ENCODE data around the gene PRDM16.
A peak's percentile ranks its signal among the peaks of the same experiment; 100 is the strongest.

The PRDM16 gene

DNA sequence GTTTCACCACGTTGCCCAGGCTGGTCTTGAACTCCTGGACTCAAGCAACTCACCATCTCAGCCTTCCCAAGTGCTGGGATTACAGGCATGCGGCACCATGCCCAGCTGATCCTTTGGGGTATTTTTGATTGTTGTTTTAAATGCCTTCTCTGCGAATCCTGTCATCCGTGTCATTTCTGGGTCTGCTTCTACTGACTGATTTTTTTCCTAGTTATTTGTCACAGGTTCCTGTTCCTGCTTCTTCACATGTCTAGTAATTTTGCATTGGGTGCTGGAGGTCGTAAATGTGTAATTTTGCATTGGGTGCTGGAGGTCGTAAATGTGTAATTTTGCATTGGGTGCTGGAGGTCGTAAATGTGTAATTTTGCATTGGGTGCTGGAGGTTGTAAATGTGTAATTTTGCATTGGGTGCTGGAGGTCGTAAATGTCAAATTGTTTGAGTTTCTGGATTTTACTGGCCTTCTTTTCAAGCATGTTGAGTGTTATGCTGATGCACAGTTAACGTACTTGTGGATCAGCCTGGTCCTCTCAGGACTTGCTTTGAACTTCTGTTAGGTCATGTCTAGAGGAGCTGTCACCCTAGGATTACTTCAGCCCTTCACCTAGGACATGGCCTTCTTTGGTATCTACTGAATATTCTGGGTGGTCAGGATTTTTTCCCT, 381.3 kb downstream of the PRDM16 start:
- DNase-seq = no peak

DNA sequence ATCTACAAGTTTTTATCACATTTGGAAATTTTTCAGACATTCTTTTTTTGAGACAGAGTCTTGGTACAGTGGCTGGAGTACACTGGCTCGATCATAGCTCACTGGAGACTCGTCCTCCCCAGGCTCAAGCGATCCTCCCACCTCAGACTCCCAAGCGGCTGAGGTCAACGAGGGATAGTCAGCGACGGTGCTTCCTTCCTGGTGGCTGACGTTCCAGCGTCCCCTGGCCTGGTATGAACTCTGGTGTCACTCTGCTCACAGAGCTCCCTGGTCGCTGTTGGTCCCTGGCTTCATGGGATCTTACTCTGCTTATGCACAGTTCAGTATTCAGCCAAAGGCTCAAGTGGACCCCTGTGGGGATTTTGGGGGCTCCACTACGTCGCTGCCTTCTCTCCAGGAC, 382.0 kb downstream of the PRDM16 start:
- DNase-seq = no peak

DNA sequence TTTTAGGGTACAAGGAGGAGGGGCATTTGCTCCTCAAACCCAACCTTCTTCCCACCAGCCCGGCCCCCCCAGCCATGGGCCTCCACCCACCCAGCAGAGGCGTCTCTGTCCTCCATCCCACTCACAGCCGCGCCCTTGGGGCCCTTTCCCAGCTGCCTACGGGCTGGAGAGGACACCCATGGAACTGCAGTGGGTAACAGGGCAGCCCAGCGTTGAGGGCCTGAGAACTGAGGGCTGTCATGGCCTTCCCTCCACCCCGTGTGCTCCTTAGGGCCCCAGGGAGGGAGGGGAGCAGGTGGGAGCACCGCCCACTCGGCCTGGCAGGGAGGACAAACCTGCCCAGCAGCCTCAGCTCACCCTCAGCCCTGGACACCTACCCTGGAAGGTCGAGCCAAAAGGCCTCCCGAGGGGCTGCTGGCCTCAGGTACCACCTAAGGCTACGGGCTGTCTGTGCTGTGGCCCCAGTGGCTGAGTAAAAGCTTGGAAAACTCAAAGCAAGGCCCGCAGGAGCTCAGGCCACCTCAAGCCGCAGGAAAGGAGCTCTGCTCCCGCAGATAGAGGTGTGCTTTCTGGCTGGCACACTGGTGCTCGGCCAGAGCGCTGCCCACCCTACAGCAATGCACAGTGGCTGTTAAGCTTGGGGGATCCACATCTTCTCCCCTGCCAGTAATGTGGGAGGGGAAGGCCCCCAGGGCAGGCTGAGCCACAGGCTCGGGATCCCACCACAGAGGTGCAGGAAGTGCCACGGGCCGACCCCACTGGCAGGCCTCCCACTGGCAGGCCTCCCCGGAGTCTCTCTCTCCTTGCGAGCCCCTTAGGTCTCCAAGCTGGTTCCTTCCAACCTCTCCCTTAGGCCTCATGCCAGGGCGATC, 383.2 kb downstream of the PRDM16 start:
- DNase-seq = no peak

DNA sequence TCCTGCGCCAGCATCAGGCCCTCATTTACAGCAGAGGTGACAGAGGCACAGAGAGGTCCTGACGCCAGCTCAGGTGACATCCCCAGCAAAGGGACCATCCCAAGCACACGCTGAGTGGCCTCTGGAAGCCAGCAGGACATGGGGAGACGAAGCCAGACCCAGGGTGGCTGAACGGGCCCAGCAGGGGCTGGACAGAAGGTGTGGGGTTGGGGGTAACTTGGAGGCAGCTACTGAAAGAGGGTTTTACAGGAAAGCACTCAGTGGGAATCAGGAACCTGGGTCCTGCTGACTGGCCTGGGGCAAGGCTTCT, 383.8 kb downstream of the PRDM16 start:
- no peak for DNase-seq

DNA sequence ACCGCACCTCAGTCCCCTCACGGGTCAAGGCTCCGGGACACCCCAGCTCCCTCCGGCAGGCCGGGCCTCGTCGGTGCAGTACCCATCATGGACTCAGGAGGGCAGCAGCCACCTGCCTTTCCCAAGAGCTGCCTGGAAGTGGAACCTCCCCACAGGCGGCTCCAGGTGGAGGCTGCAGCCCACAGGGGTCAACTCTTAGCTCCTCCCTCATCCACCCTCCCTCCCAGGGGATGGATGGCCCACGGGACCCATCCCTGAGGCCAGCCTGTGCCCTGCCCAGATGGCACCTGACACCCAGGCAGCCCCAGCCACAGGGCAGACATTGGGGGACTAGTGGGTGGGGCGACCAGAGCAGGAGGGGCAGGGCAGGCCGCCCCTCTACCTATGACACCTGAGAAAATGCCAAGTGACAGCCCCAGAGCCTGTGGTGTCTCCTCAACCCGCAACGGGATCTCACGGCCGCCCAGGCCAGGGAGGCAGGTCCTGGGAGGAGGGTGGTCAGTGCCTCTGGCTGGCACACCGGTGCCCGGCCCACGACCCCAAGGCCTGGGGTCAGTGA, 384.3 kb downstream of the PRDM16 start:
- DNase-seq = peak; percentile 45

DNA sequence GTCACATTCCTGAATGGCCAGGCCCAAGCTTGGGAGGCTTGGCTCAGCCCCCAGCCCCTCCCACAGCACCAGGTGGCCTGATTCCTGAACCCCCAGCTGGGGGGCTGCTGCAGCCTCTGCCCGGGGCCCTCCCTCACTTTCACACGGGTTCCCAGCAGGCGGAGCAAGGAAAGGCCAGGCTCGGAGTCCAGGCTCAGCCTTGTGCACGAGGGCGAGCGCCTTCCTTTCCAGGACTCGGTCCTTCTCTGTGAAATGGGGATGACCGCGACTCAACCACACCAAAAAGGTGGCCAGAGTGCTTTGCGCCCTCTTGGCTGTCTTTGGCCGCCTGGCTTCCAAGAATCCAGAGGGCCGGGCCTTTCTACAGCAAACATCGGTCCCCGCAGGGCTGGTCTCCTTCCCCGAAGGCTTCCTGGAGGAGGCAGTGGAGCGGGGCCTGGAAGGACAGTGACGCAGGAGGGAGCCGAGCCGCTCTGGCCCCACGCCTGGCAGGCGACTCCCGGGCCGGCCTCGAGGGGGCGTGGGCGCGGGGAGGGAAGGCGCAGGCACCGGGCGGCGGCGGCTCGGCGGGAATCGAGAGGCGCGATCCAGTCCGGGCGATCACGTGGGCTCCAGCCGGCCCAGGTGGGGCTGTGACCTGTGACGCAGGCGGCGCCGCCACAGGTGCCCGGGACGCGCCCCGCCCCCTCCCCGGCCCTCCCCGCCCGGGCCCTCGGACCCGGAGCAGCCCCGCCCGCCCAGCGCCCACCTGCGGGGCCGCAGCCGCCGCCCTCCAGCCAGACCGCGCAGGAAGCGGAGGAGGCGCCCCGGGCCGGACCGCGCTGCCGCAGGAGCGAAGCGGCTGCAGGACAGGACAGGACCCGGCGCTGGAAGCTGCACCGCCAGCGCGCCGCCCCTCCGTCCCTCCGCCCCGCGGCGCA, 385.1 kb downstream of the PRDM16 start, which contains the start of gene ARHGEF16:
Gene ARHGEF16, plus strand, starts transcription at position 775 of the 920 bp plus-strand sequence. CDS start 8,420 bp downstream, outside the sequence.
- peak; percentile 89 for DNase-seq

DNA sequence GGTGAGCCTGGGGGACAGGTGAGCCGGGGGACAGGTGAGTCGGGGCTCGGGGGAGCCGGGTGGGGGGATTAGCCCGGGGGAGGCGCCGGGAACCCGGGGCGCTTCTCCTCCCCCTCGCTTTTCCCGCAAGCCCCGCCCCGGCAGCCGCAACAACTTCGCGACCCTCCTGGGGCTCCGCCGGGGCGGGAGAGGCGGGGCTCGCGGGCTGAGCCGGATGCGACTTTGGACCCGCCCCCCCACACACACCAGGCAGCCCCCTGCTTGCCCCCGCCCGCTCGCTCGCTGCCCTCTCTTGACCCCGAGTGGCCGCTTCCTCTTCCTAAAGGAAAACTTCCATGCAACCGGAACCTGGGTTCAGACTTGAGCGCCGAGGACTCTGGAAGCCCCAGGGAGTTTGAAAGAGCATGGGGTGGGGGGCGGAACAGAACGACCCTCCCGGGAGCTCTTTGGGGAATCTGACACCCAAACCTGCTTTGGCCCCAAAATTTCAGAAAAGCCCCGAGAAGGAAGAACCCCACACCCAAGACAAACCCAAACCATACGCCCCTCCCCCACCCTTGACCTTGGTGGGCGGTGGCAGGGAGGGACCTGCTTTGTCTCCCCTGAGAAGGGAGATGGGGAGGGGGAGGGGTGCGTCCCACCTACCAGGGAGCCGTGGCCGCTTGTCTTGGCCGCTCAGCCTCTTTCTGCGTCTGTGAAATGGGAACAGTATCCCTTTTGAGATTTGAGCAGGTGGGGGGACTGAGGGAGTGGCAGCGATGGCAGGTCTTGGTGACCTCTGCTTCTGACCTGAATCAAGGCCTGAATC, 386.0 kb downstream of the PRDM16 start:
- peak; percentile 42 for DNase-seq

DNA sequence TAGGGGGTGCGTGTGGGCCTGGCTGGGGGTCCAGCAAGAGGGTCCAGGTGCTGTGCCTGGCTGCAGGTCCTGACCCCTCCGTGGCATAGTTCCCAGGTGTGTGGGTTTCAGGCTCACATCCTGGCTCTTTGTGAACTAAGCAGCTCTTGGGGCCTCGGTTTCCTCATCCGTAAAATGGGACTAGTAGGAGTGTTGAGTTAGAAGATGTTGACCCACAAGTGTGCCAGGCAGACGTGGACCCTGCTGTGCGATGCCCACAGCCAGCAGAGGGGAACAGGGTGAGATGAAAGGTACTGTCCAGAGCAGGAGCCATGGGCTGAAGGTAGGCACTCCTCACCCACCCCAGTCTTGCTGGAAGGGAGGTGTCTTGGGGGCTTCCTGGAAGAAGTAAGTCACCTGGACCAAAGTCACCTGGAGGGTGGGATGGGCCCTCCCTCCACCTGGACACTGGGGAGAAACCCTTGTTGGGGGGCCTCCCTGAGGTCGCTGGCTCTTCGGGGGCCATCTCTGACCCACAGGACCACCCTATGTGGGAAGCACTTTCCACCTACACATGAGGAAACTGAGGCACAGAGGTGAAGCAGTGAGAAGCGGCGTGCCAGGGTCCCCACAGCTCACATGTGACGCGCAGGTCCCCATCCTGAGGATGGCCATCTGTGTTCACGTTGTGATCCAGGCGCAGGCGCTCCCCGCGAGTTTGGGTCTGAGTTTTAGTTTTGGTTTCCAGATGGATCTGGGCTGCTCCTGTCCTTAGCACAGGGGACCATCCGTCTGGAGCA, 386.9 kb downstream of the PRDM16 start:
- no peak for DNase-seq

DNA sequence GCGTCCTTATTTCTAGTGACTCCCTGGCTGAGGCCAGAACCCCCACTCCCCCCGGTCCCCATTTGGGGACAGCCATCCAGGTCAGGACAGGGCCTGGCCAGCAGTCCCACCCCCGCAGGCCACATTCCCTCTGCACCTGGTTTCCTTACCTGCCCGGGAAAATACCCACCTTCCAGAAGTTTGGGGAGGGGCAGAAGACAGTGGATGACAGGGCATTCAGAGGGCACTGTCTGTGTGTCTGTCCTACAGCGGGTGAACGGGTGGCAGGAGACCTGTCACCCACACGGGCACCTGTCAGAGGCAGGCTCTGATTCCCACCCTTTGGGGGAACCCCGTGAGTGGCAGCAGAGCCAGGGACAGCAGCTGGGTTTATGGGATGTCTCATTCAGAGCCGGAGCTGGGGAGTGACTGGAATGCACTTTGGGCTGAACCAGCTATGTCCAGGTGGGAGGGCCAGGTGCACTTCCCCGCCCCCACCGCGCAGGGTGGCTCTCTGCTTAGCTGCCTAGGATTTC, 387.5 kb downstream of the PRDM16 start:
- DNase-seq = no peak

DNA sequence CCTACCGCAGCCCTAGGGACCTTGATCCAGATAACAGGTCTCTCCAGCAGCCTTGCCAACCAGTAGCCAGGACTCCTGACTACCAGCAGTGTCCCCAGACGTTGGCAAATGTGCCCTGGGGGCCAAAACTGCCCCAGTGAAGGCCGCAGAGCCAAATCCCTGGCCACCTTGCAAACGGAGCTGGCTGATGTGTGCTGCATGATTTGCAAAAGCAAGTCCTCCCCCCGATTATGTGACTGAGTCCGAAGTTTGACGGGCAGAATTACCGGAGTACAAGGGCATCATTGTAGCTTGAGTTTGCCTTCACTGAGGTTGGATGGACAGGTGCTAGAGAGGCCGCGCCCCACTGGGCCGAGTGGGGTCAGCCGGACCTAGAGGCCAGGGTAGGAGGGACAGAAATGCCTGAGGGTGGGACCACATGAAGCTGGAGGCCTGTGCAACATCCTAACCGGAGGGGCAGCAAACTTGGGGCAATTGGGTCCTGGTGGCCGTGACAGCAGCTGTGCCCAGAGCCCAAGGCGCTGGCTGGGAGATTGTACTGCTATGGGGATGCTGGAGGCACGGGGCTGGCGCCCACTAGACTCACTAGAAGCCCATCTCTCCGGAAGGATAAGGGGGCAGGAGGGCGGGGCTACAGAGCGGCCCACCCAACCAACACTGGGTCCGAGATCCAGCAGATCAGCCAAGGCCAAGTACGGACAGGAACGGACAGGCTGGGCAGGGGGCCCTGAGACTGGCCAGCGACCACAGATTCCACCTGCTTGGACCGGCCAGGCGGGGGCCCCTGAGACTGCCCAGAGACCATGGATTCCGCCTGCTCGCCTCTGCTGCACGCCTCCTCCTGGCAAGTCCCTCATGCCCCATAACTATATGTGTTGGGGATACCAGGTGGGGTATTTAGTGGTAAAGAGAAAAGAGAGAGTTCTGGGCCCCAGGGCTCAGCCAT, 388.2 kb downstream of the PRDM16 start:
- DNase-seq = no peak

DNA sequence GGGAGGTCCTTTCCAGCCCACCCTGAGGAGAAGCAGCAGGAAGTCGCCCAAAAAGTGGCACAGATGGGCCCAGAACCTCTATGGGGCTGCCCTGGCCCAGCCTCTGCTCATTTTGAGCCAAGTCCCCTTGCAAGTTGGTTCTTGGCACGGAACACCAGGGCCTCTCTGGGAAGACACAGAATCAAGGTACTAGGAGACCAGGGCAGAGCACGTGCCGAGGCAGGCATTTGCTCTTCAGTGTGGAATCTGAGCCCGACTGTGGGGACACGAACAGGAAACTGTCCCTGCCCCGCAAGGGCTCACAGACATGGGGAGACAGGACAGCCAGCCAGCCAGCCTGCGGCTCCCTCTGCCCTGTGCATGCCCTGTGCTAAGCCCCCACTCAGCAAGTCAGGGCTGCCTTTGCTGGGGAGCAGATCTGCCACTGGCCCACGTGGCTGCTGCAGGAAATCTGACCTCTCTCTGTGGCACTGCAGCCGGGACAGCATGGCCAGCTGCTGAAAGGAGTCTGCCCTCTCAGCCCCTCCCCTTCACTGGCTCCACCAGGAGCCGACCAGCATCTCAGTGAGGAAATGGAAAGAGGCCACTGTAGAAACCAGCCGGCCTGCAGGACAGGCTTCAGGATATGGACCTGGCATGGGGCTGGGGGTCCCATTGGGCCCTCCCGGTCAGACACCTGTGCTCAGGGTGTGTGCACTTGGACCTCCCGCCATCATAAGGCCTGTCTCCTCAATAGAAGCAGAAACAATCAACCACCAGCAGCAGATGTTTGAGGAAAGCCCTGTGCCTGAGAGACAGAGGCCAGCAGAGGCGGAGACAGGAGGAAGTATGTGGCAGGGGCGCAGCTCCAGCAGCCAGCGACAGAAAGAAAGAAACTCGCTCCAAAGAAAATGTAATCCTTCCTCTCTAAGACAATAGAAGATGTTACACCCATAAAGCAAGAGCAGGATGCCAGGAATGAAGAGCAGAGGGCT, 389.2 kb downstream of the PRDM16 start:
- DNase-seq = no peak

DNA sequence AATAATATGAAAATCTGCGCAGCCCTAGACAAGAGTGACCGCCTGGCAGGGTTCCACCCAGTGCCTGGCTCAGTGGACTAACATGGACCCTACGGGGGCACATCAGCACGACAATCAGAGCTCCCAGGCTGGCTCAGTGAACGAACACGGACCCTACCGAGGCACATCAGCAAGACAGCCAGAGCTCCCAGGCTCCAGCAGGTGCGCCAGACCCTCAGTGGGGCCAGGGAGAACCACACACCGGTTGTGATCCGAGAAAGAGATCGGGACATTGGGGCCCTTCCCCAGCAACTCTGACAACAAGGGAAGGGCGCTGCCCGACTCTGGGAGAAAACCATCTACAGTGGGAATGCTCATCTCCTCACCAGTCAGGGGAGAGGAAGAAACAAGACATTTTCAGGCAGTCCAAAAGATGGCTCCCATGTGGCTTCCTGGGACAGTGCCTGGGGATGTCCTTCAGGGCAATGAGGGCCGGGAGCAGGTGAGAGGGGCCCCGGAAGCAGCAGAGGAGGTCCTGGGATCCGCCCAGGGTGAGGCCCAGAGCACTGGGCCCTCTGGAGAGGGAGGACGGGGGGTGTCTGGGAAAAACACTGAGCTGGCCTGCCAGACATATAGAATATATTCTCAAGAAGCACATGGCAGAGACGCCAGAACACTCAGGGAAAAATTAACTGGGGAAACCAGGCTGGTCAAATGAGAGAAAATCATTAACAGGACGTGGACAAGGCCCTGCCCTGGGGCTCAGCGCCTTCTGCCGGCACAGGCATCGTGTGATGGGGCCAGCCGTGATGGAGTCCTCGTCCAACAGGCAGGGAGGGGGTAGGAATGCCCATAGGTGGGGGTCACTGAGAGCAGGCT, 390.3 kb downstream of the PRDM16 start:
- DNase-seq = no peak

DNA sequence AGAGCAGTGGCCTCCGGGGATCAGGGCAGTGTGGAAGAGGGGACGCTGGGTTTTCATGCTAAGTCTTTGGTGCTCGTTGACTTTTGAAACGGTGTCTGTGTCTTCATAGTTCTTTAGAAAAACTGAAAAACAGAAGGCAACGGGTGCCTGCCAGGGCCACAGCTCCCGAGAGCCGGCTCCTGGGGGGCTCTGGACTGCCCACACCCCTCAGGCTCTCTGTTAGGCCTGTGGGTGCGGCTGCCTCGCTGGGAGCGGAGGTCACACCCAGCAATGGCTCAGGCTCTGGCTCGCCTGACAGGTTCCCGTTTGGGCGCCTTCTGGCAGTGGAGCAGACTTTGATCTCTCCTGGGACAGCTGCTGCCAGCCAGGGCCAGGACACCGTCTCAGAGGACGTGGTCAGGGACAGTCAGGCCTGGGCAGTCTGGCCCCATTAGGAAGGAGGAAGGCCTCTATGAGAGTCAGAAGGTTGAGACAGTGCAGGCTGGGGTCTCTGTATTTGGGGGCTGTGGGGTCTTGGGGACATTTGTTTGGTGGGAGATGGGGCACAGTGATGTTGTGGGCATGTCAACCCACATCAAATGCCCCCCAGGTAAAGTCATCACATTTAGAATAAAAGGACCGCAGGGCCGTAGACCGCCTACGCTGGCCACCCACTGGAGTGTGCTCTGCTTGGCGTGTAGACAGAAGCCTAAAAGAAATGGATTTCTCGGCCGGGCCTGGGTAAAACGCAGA, 391.1 kb downstream of the PRDM16 start:
- no peak for DNase-seq

DNA sequence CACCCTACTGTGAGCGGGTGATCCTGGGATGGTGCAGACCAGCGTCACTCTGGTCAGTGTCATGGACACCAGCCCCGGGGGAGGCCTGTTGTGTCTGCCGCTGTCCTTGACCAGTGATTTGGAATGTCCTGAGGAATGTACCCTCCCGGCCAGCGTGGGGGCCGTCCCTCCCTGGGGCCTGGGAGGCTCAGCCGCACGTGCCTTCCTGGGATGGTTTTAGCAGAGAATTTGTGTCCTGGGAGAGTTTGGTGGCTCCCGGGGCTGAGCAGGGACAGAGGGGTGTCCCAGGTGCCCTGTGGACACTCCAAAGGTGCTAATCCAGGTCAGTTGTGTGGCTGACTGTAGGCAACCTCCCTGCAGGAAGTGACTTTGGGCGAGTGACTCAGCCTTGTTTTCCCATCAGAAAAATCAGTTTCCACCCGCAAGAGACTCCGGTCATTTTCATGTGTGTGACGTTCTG, 391.7 kb downstream of the PRDM16 start:
- DNase-seq = no peak

DNA sequence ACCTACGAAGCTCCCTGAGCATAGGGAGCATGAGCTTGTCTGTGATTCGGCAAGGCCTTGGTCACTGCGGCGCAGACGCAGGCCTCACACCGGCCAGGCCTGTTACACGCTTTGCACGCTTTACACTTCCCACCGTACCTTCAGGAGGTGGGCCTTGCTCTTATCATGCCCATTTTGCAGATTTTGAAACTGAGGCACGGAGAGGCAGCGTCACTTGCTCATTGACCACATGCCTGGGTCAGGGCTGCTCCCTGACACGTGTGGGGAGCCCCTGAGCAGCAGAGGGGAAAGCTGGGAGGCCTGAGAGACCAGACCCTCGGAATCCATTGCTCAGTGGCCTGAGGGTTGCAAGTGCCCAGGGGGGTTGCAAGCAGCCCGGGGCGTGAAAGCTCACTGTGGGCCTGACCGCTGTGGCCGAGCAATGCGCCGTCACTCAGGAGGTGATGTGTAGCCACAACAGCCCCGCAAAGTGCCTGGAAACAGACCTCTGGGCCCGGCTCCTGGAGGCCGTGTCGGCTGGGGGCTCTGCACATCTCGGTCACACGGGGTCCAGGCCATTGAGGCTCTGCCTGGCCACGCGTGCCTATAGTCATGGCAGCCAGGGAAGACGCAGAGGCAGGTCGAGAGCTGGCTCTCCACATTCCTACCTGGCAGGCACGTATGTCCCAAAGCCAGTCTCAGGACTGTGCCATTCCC, 392.4 kb downstream of the PRDM16 start:
- DNase-seq = no peak

DNA sequence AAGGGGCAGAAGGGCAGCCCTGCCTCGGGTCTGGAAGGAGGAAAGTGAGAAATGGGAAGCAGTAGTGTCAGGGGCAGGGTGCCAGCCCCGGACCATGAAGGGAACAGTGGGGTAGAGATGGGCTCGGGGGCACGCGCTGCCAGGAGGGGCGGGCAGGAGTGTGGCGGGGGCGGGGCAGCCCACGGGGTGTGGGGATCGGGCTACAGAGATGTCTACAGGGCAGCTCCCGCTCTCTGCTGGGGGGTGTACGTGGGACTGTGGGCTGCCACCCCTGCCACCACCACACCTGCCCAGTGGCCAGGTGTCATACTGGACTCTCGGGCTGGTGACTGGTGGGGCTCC, 392.9 kb downstream of the PRDM16 start:
- DNase-seq = no peak
